Ovary (tissue), 3 donors: ENCODE measurements around the gene BTBD17.

Experiments used
- CTCF ChIP-seq, 3 donors: fragments of 450-650 bp in 2 of 3; fragments of 200-600 bp in 1 of 3; IDR thresholded peaks; one replicate each; pipeline versions ENCODE4 v1.5.1 to v1.8.0; 2016 to 2022; ENCODE audit warnings: antibody characterized with exemption in 3 of 3, mild to moderate bottlenecking in 1 of 3
- EP300 ChIP-seq: sonication (generic); formaldehyde crosslinking; IDR thresholded peaks from one replicate; pipeline ENCODE4 v1.6.1; 2017; ENCODE audit warnings: antibody characterized with exemption
- POLR2A ChIP-seq: fragments of 450-650 bp; IDR thresholded peaks from one replicate; pipeline ENCODE4 v1.6.1; 2017; ENCODE audit warnings: antibody characterized with exemption, mild to moderate bottlenecking, moderate library complexity
- donor health status: DM: no; HTN: no; CAD: no.

GRCh38 chr17:74403512-74404137 lies 42.0 kb upstream of the BTBD17 start:
- TF ChIP-seq CTCF (IDR thresholded peaks at IDR 0.05) (no peak), POLR2A (no peak), EP300 (no peak)
